HepG2 (cell line): ENCODE measurements around the gene PHKA2. TPM values are rescaled to one million over a fixed set of nuclear protein-coding genes. Genes with fewer than 3 reads are reported as not detected.
A peak's percentile ranks its signal among the peaks of the same experiment; 100 is the strongest.

Source experiments
- ATAC-seq: fragments of 200-7000 bp; cut with Tn5 transposase; 3 replicates; pipeline ENCODE4 v1.9.1; 2020; ENCODE audit warnings: mild to moderate bottlenecking, moderate library complexity
- BruUV-seq: library from RNA; stranded (reverse); fragments of 400-500 nt; replicated peaks from 2 replicates; lab custom pipeline; 2021; lab: Mats Ljungman, UMichigan
- CTCF ChIA-PET: fragments of 300-600 bp; formaldehyde crosslinking; extraction: SDS; loops from one replicate; lab custom pipeline; 2021; ENCODE audit warnings: low total read pairs, inconsistent platforms, low intra/inter-chr PET ratio; lab: Yijun Ruan, JAX
- POLR2A ChIA-PET: fragments of 350-600 bp; sonication (Branson Sonifier 250); formaldehyde crosslinking; loops from one replicate; lab custom pipeline; 2020; ENCODE audit warnings: antibody characterized with exemption, inconsistent platforms; lab: Yijun Ruan, JAX
- DNase-seq: peaks from one replicate; pipeline ENCODE4 v3.0.0-alpha.2; 2015; ENCODE audit warnings: low spot score
- FAIRE-seq: peaks from 3 replicates; lab custom pipeline; 2011; peaks lifted over from hg19 to GRCh38; lab: Jason Lieb, UNC
- H2AFZ ChIP-seq: one replicate; pipeline ENCODE4 v1.6.1; 2011; ENCODE audit warnings: low read length, inconsistent platforms
- H3K27ac ChIP-seq: fragments of 300-600 bp; 3 replicates; pipeline ENCODE4 v1.8.0; 2011; ENCODE audit warnings: mixed run types, mild to moderate bottlenecking, mixed read lengths, low read length, inconsistent platforms; ENCODE audit not compliant: insufficient read depth; ENCODE audit errors: extremely low read length
- H3K27me3 ChIP-seq, 2 experiments: fragments of 200-600 bp in 1 of 2; 2 replicates in 1 of 2; 3 replicates in 1 of 2; pipeline versions ENCODE4 v1.6.0 to v1.8.0; 2011; ENCODE audit warnings: low read length in 2 of 2, mild to moderate bottlenecking in 2 of 2, moderate library complexity in 2 of 2, inconsistent platforms in 1 of 2; ENCODE audit not compliant: insufficient read depth in 2 of 2, control insufficient read depth in 1 of 2
- H3K36me3 ChIP-seq, 2 experiments: fragments of 200-600 bp in 1 of 2; replicated peaks in 1 of 2; 2 replicates in 1 of 2; 3 replicates in 1 of 2; pipeline versions ENCODE4 v1.5.1 to v1.8.0; 2011; ENCODE audit warnings: low read length in 2 of 2, inconsistent platforms in 1 of 2; ENCODE audit not compliant: insufficient read depth in 2 of 2, control insufficient read depth in 1 of 2
- H3K4me1 ChIP-seq: 2 replicates; pipeline ENCODE4 v1.5.1; 2012; ENCODE audit warnings: low read length, inconsistent platforms; ENCODE audit not compliant: insufficient read depth
- H3K4me2 ChIP-seq: 2 replicates; pipeline ENCODE4 v1.6.0; 2011; ENCODE audit warnings: low read depth, low read length, inconsistent platforms
- H3K4me3 ChIP-seq, 3 experiments: fragments of 200-600 bp in 1 of 3; sonication (generic), shearing (Covaris generic) in 1 of 3; replicated peaks in 1 of 3; 2 replicates each; pipeline ENCODE4 v1.5.1; 2011 to 2016; ENCODE audit warnings: low read length in 3 of 3, inconsistent platforms in 2 of 3, low read depth in 2 of 3, mild to moderate bottlenecking in 2 of 3, control low read depth in 1 of 3, mixed read lengths in 1 of 3; ENCODE audit not compliant: insufficient read depth in 1 of 3
- H3K79me2 ChIP-seq: one replicate; pipeline ENCODE4 v1.6.1; 2011; ENCODE audit warnings: low read length, inconsistent platforms; ENCODE audit not compliant: insufficient read depth
- H3K9ac ChIP-seq: 2 replicates; pipeline ENCODE4 v1.6.0; 2011; ENCODE audit warnings: mild to moderate bottlenecking, low read depth, low read length, inconsistent platforms; ENCODE audit not compliant: insufficient read depth
- H3K9me3 ChIP-seq: 2 replicates; pipeline ENCODE4 v1.5.1; 2012; ENCODE audit warnings: mild to moderate bottlenecking, low read length
- H4K20me1 ChIP-seq: 2 replicates; pipeline ENCODE4 v1.6.0; 2011; ENCODE audit warnings: inconsistent platforms, mild to moderate bottlenecking, low read length, moderate library complexity; ENCODE audit not compliant: insufficient read depth
- CENPBD1 ChIP-seq: sonication (generic); formaldehyde crosslinking; IDR thresholded peaks from 2 replicates; pipeline ENCODE4 v1.8.0; 2022; ENCODE audit warnings: missing genetic modification reagents, low read depth, mild to moderate bottlenecking, borderline replicate concordance
- CREB3 ChIP-seq: sonication (generic); formaldehyde crosslinking; IDR thresholded peaks from 2 replicates; pipeline ENCODE4 v1.5.0; 2020; ENCODE audit warnings: missing genetic modification reagents
- CTCF ChIP-seq: sonication (generic); formaldehyde crosslinking; IDR thresholded peaks from 2 replicates; pipeline ENCODE4 v1.5.0; 2020; ENCODE audit warnings: mild to moderate bottlenecking, missing genetic modification reagents, moderate library complexity
- FOXP1 ChIP-seq, 2 experiments: fragments of 450-650 bp in 1 of 2; IDR thresholded peaks; 2 replicates each; pipeline ENCODE4 v1.6.1; 2017 to 2018; ENCODE audit warnings: antibody characterized with exemption in 1 of 2
- PTBP1 ChIP-seq: fragments of 200-400 bp; formaldehyde crosslinking; IDR thresholded peaks from 2 replicates; pipeline ENCODE4 v1.6.1; 2018; ENCODE audit warnings: low read length, low read depth; ENCODE audit not compliant: poor library complexity, severe bottlenecking
- RNF2 ChIP-seq: fragments of 450-650 bp; conservative IDR thresholded peaks from 2 replicates; pipeline ENCODE4 v1.6.1; 2016; ENCODE audit warnings: low read depth
- SKIL ChIP-seq: sonication (generic); formaldehyde crosslinking; IDR thresholded peaks from 2 replicates; pipeline ENCODE4 v1.8.0; 2022; ENCODE audit warnings: missing genetic modification reagents, mild to moderate bottlenecking, moderate library complexity, borderline replicate concordance
- STAG1 ChIP-seq: sonication (generic); formaldehyde crosslinking; IDR thresholded peaks from 2 replicates; pipeline ENCODE4 v1.4.0; 2020; ENCODE audit warnings: missing genetic modification reagents
- TAF1 ChIP-seq: sonication (generic); formaldehyde crosslinking; IDR thresholded peaks from 2 replicates; pipeline ENCODE4 v1.4.0; 2020; ENCODE audit warnings: missing genetic modification reagents
- ZNF256 ChIP-seq: sonication (generic); formaldehyde crosslinking; conservative IDR thresholded peaks from 2 replicates; pipeline ENCODE4 v1.4.0; 2020; ENCODE audit warnings: missing genetic modification reagents
- ZNF468 ChIP-seq: sonication (generic); formaldehyde crosslinking; IDR thresholded peaks from 2 replicates; pipeline ENCODE4 v1.8.0; 2022; ENCODE audit warnings: mild to moderate bottlenecking, moderate library complexity, missing genetic modification reagents
- ZNF557 ChIP-seq: sonication (generic); formaldehyde crosslinking; IDR thresholded peaks from 2 replicates; pipeline ENCODE4 v1.4.0; 2020; ENCODE audit warnings: missing genetic modification reagents
- ZNF678 ChIP-seq: sonication (generic); formaldehyde crosslinking; IDR thresholded peaks from 2 replicates; pipeline ENCODE4 v1.4.0; 2020; ENCODE audit warnings: mild to moderate bottlenecking, missing genetic modification reagents
- WGBS: methylation state at CpG from one replicate; pipeline ENCODE4 v1.1.6; 2017; ENCODE audit warnings: low lambda C conversion rate; 5-methylcytosine and 5-hydroxymethylcytosine counted together
- in situ Hi-C: cut with HindIII; loops from 2 replicates; pipeline ENCODE4 v1.10.0; 2017; ENCODE audit warnings: low pct_unique_long_range_greater_than_20kb; ENCODE audit not compliant: extremely low pct_ligation_motif_present
- intact Hi-C: fragments of 100-400 bp; cut with micrococcal nuclease; formaldehyde crosslinking; loops from one replicate; pipeline ENCODE4 v1.10.0; 2022; ENCODE audit not compliant: unreplicated experiment
- polyA plus RNA-seq, 8 experiments: library from polyadenylated mRNA; depleted of rRNA in 3 of 8; stranded (reverse) in 7 of 8; unstranded in 1 of 8; fragments of >200 nt; fragmentation: Illumina TruSeq in 4 of 8; extraction: Trizol in 4 of 8; gene quantifications; 2 replicates each; pipeline versions ENCODE4 v1.2.1 to v1.2.3, GENCODE V29; 2011 to 2016; ENCODE audit warnings: low read depth in 4 of 8, missing spikeins in 1 of 8, mixed read lengths in 1 of 8; ENCODE audit not compliant: insufficient read depth in 1 of 8
- total RNA-seq, 5 experiments: library from RNA; depleted of rRNA; stranded (reverse); fragments of >200 nt; fragmentation: Illumina TruSeq; extraction: Trizol; gene quantifications; 2 replicates each; pipeline ENCODE4 v1.2.3, GENCODE V29; 2016; ENCODE audit warnings: low read depth in 1 of 5

Gene PHKA2
- total and polyA plus RNA-seq, 2 of the 13 experiments (the other 11 are each of a cell fraction or from before 2014, with no cell fraction given) = 20.5 to 273 TPM

- H2AFZ ChIP-seq = no peak overlapping the region
- ChIA-PET CTCF (no interaction called here), POLR2A (no interaction called here)
- FAIRE-seq = no peak
- H3K27ac ChIP-seq = no peak overlapping the region
- H3K9ac ChIP-seq = no peak overlapping the region
- in situ Hi-C loops (loop anchor here (25.0 kb wide), 1 partner anchor 288 kb away; no protein-coding TSS in a partner anchor), intact Hi-C loops (no loop called here)
- no peaks in the 10 kb centered on the region for H3K9me3 ChIP-seq
- no peaks in the 10 kb centered on the region for H3K27me3 ChIP-seq
- peaks cover 9 to 20% of the 10 kb centered on the region in 2 experiments for H3K36me3 ChIP-seq
- 0 out of 2 replicates have a peak, but pooled peaks have one; percentile 32 for TF ChIP-seq CTCF (CRISPR knock-in tag)
- TF ChIP-seq CREB3 (CRISPR knock-in tag) = no peak
- peak; percentile 51 for TF ChIP-seq STAG1 (CRISPR knock-in tag)
- no peak overlapping the region for H3K4me2 ChIP-seq
- H3K79me2 ChIP-seq = no peaks in the 10 kb centered on the region
- H4K20me1 ChIP-seq = no peaks in the 10 kb centered on the region
- no peak for DNase-seq
- BruUV-seq = no TSS peak
- no peaks in the 10 kb centered on the region for H3K4me1 ChIP-seq
- no peak overlapping the region for H3K4me3 ChIP-seq
- 95% methylated on average over 12 of the region's 13 CpGs for WGBS
- no peak for ATAC-seq
Observed at GRCh38 chrX:18899796-18900380, 84.0 kb downstream of the PHKA2 start.

GRCh38 chrX:18898492-18898891, 85.4 kb downstream of the PHKA2 start:
- no peaks in the 10 kb centered on the region for H4K20me1 ChIP-seq
- intact Hi-C loops = no loop called here
- no peak for TF ChIP-seq SKIL (CRISPR knock-in tag)
- no peak for TF ChIP-seq RNF2
- no peak for TF ChIP-seq CENPBD1 (CRISPR knock-in tag)
- TF ChIP-seq TAF1 (CRISPR knock-in tag) = no peak
- no peak for TF ChIP-seq PTBP1
- no peak for TF ChIP-seq ZNF678
- TF ChIP-seq ZNF468 = no peak
- TF ChIP-seq ZNF557 (CRISPR knock-in tag) = no peak
- no peak for TF ChIP-seq FOXP1 (IDR thresholded peaks at IDR 0.05)
- TF ChIP-seq FOXP1 (CRISPR knock-in tag; IDR thresholded peaks at IDR 0.05) = no peak
- TF ChIP-seq ZNF256 = no peak
- FAIRE-seq (no peak), ATAC-seq (no peak), DNase-seq (no peak)
- H3K4me1 ChIP-seq = no peaks in the 10 kb centered on the region
- no peak overlapping the region for H3K4me2 ChIP-seq
- WGBS = 100% methylated on average over 1 of the region's 6 CpGs
- H3K79me2 ChIP-seq = no peaks in the 10 kb centered on the region
- CTCF ChIA-PET = no interaction called here
- BruUV-seq = no TSS peak
- H3K36me3 ChIP-seq = peaks cover 8 to 30% of the 10 kb centered on the region in 2 experiments
- H3K27ac ChIP-seq = no peak overlapping the region
- no peaks in the 10 kb centered on the region for H3K9me3 ChIP-seq
- H2AFZ ChIP-seq = no peak overlapping the region
- in situ Hi-C loops = loop anchor here (25.0 kb wide), 1 partner anchor 286 kb away; no protein-coding TSS in a partner anchor
- H3K27me3 ChIP-seq = no peaks in the 10 kb centered on the region
- H3K9ac ChIP-seq = no peak overlapping the region
- no peak overlapping the region for H3K4me3 ChIP-seq
- POLR2A ChIA-PET = no interaction called here
